AG04450 (cell line): Measurements from ENCODE around the gene CD163L1. TPM values are rescaled to one million over a fixed set of nuclear protein-coding genes. Genes with fewer than 3 reads are reported as not detected.

Experiments
- CTCF ChIA-PET: fragments of 300-600, 350-600 bp; formaldehyde crosslinking; extraction: SDS; loops from one replicate; lab custom pipeline; 2022; ENCODE audit warnings: antibody characterized with exemption, inconsistent platforms; lab: Charles Lee
- POLR2A ChIA-PET: fragments of 350-600 bp; formaldehyde crosslinking; extraction: SDS; loops from one replicate; lab custom pipeline; 2021; ENCODE audit warnings: antibody characterized with exemption, inconsistent platforms; lab: Yijun Ruan, JAX
- DNase-seq: peaks from one replicate; pipeline ENCODE4 v3.0.0-alpha.2; 2011; ENCODE audit warnings: low read depth, low spot score
- H3K27ac ChIP-seq: one replicate; pipeline ENCODE4 v1.5.1; 2012; ENCODE audit warnings: low read depth, low read length, control low read depth
- H3K27me3 ChIP-seq: one replicate; pipeline ENCODE4 v1.6.0; 2012; ENCODE audit warnings: low read length; ENCODE audit not compliant: control insufficient read depth, insufficient read depth
- H3K4me3 ChIP-seq: 2 replicates; pipeline ENCODE4 v1.5.1; 2011; ENCODE audit warnings: mild to moderate bottlenecking, low read depth, low read length, control low read depth
- H3K9me3 ChIP-seq: 2 replicates; pipeline ENCODE4 v1.5.1; 2012; ENCODE audit warnings: low read length; ENCODE audit not compliant: control insufficient read depth, insufficient read depth
- CTCF ChIP-seq: IDR thresholded peaks from 2 replicates; pipeline ENCODE4 v1.5.1; 2011; ENCODE audit warnings: low read depth, low read length, control low read depth, inconsistent platforms
- polyA plus RNA-seq: library from polyadenylated mRNA; depleted of rRNA; stranded (reverse); fragments of >200 nt; gene quantifications from 2 replicates; pipeline ENCODE4 v1.2.3, GENCODE V29; 2011; rRNA removed

CD163L1 gene
- polyA plus RNA-seq, 1 experiment = 0.82 TPM

GRCh38 chr12:7319930-7320329 is 124.0 kb downstream of the CD163L1 start:
- H3K9me3 ChIP-seq = no peaks in the 10 kb centered on the region
- CTCF ChIA-PET = interaction anchor here (0.7 to 1.5 kb wide), 3 partner anchors 8 to 318 kb away, joined by 4 to 7 read pairs (median 5); no protein-coding TSS in a partner anchor

GRCh38 chr12:7310070-7310469 is 133.9 kb downstream of the CD163L1 start:
- CTCF ChIA-PET = interaction anchor here (0.9 kb wide), 1 partner anchor 151 kb away, joined by 3 read pairs; no protein-coding TSS in a partner anchor
- POLR2A ChIA-PET = no interaction called here
- DNase-seq = no peak
- TF ChIP-seq CTCF = no peak
- no peak overlapping the region for H3K27ac ChIP-seq
- no peaks in the 10 kb centered on the region for H3K9me3 ChIP-seq
- H3K4me3 ChIP-seq = no peak overlapping the region
- H3K27me3 ChIP-seq = no peaks in the 10 kb centered on the region

More at GRCh38 chr12:7319930-7320329, 124.0 kb downstream of the CD163L1 start:
- TF ChIP-seq CTCF = peak; percentile 22; the same call in 1 of the 2 replicates
- Histone ChIP-seq H3K27me3 (peaks cover 4% of the 10 kb centered on the region), H3K4me3 (no peak overlapping the region), H3K27ac (no peak overlapping the region)
- DNase-seq = no peak
- POLR2A ChIA-PET = no interaction called here

Other genes starting within 250 kb of the CD163L1 start
- gene ACSM4, start 140.1 kb downstream of the CD163L1 start, polyA plus RNA-seq = not detected in 2 replicates
- not detected in 2 replicates for gene CD163, start 59.6 kb upstream of the CD163L1 start, polyA plus RNA-seq
- not detected in 2 replicates for gene APOBEC1, start 221.8 kb upstream of the CD163L1 start, polyA plus RNA-seq